HUDEP-2 (cell line): ENCODE results near the gene CD9.
A peak's percentile ranks its signal among the peaks of the same experiment; 100 is the strongest.
"Not testable (repeated sequence)": the region's sequence is repeated elsewhere in the genome, so short reads cannot be mapped to it uniquely, and the experiment has no call there.

Experiments used
- DNase-seq, 76 experiments: peaks; one replicate each; lab custom pipeline; 2025; ENCODE audit not compliant: unreplicated experiment in 76 of 76; lab: John Stamatoyannopoulos, UW

The CD9 gene

GRCh38 chr12:6200256-6201212 lies at the start of gene CD9:
CD9 (plus strand) TSS chr12:6200400; CDS start chr12:6200500, 100 bp downstream.
- no peak for DNase-seq

GRCh38 chr12:6154730-6155459 lies 45.3 kb upstream of the CD9 start:
- DNase-seq: no peak

- no peak for DNase-seq
Measured at GRCh38 chr12:6157482-6157881, 42.7 kb upstream of the CD9 start.

- DNase-seq: no peak
Measured at GRCh38 chr12:6158255-6158654, 41.9 kb upstream of the CD9 start.

- no peak for DNase-seq
Measured at GRCh38 chr12:6158749-6159148, 41.5 kb upstream of the CD9 start.

- not testable (repeated sequence) for DNase-seq
Measured at GRCh38 chr12:6159166-6160011, 40.8 kb upstream of the CD9 start.

- DNase-seq: peak in 1 of 76 experiments; percentile 6
Measured at GRCh38 chr12:6160049-6160649, 40.1 kb upstream of the CD9 start.

GRCh38 chr12:6161124-6161882 lies 38.9 kb upstream of the CD9 start:
- no peak for DNase-seq

- DNase-seq: no peak
Measured at GRCh38 chr12:6163416-6164060, 36.7 kb upstream of the CD9 start.

GRCh38 chr12:6165395-6165794 lies 34.8 kb upstream of the CD9 start:
- no peak for DNase-seq

- no peak for DNase-seq
Measured at GRCh38 chr12:6166808-6167207, 33.4 kb upstream of the CD9 start.

- DNase-seq: peak in 28 of 76 experiments; percentile 4 to 74 (median 29)
Measured at GRCh38 chr12:6167327-6168280, 32.6 kb upstream of the CD9 start.

- DNase-seq: peak in 38 of 76 experiments; percentile 6 to 68 (median 26)
Measured at GRCh38 chr12:6171409-6172015, 28.7 kb upstream of the CD9 start.

- no peak for DNase-seq
Measured at GRCh38 chr12:6172086-6172485, 28.1 kb upstream of the CD9 start.

- no peak for DNase-seq
Measured at GRCh38 chr12:6172862-6173261, 27.3 kb upstream of the CD9 start.

- no peak for DNase-seq
Measured at GRCh38 chr12:6177642-6178358, 22.4 kb upstream of the CD9 start.
